AG09309 (cell line): ENCODE results near the gene CCDC116.
"Not testable (repeated sequence)": the region's sequence is repeated elsewhere in the genome, so short reads cannot be mapped to it uniquely, and the experiment has no call there.

Source experiments
- DNase-seq: peaks from one replicate; pipeline ENCODE4 v3.0.0-alpha.2; 2010; ENCODE audit warnings: low read depth
- H3K4me3 ChIP-seq: 2 replicates; pipeline ENCODE4 v1.5.1; 2011; ENCODE audit warnings: mild to moderate bottlenecking, low read depth, low read length, moderate library complexity; ENCODE audit not compliant: control insufficient read depth
- TF ChIP-seq, protein P1 (sequence below): IDR thresholded peaks from 2 replicates; pipeline ENCODE4 v1.5.1; 2011; ENCODE audit warnings: mild to moderate bottlenecking, low read depth, low read length, inconsistent platforms; ENCODE audit not compliant: insufficient read depth, control insufficient read depth; ENCODE audit errors: missing control alignments

CCDC116 gene

GRCh38 chr22:21634081-21634480, 1.5 kb downstream of the CCDC116 start:
- no peak overlapping the region for H3K4me3 ChIP-seq
- DNase-seq: no peak
- TF ChIP-seq, protein P1, sequence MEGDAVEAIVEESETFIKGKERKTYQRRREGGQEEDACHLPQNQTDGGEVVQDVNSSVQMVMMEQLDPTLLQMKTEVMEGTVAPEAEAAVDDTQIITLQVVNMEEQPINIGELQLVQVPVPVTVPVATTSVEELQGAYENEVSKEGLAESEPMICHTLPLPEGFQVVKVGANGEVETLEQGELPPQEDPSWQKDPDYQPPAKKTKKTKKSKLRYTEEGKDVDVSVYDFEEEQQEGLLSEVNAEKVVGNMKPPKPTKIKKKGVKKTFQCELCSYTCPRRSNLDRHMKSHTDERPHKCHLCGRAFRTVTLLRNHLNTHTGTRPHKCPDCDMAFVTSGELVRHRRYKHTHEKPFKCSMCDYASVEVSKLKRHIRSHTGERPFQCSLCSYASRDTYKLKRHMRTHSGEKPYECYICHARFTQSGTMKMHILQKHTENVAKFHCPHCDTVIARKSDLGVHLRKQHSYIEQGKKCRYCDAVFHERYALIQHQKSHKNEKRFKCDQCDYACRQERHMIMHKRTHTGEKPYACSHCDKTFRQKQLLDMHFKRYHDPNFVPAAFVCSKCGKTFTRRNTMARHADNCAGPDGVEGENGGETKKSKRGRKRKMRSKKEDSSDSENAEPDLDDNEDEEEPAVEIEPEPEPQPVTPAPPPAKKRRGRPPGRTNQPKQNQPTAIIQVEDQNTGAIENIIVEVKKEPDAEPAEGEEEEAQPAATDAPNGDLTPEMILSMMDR: no peak

DNA sequence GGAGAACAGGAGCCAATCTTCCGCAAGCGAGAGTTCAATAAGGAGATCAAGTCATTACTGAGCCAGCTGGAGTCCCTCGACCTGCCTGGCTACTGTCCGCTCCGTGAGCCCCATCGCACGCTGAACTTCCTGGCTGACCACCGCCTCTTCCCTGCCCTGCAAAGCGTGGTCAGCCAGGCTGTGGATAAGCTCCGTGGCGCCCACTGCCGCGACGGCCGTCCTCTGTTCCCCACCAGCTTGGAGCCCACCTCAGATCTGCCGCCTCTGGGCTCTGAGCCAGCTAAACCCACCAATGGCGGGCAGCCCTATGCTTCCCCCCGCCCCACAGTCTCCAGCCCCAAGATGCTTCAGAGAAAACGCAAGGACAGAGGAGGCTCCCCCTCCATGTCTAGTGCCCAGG, 2.3 kb downstream of the CCDC116 start:
- no peak overlapping the region for H3K4me3 ChIP-seq
- TF ChIP-seq, protein P1: no peak
- no peak for DNase-seq

DNA sequence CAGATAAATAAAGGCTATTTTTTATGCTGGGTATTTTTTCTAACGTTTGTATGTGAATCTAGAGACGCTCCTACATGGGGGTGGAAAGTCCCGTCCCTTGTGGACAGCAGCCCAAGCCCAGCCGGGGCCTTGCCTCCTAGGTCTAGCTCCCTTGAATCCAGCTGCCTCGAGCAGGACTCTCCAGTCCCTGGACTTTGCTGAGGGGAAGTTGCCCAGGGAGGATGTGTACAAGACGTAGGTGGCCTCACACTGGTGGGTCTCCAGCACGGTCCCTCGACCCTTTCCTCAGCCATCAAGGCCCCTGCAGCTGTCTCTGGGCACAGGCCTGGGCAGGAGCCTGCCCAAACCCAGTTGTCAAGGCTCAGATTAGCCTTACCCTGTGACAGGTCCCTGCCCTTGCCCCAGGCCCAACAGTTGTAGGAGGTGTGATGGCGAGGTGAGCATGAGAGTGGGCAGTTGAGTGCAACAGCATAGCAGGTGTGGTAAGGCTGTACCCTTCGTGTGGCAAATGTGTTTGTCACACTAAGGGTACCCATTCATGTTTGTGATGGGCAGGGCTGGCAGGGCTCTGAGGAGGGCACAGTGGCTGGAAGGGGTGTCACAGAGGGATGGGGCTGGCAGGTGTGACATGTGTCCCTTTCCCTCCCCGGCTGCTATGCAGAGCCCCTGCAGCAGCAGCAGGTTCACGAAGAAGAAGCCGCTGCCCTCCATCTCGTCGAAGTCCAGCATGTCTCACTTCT, 3.4 kb downstream of the CCDC116 start:
- no peak for DNase-seq
- TF ChIP-seq, protein P1: no peak
- no peak overlapping the region for H3K4me3 ChIP-seq

DNA sequence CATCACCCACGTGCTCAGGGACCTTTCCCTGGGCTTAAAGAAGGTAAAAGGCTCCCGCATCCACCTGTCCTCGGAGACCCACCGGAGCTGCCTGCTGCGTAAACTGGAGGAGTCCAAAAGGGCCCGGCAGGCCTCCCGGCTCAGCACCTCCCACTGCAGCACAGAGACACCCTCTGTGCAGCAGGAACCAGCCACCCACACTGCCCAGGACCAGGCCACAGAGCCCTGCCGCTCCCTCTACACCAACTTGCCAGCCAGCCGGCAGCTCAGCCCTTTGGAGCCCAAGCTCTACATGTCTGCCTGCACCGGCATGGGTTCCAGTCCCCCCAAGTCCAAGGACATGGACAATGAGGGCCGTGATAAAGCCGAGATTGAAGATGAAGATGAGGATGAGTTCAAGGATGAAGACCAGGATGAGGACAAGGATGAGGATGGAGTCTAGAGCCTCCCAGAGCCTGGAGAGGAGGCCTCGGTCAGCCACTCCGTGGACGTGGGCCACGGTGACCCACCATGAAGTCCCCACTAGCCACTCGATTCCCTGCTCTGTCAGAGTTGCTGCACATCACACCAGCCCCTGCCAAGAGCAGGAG, 4.2 kb downstream of the CCDC116 start:
- TF ChIP-seq, protein P1: no peak
- no peak for DNase-seq
- H3K4me3 ChIP-seq: no peak overlapping the region

GRCh38 chr22:21637450-21637849, 4.9 kb downstream of the CCDC116 start:
- not testable (repeated sequence) for DNase-seq, H3K4me3 ChIP-seq

DNA sequence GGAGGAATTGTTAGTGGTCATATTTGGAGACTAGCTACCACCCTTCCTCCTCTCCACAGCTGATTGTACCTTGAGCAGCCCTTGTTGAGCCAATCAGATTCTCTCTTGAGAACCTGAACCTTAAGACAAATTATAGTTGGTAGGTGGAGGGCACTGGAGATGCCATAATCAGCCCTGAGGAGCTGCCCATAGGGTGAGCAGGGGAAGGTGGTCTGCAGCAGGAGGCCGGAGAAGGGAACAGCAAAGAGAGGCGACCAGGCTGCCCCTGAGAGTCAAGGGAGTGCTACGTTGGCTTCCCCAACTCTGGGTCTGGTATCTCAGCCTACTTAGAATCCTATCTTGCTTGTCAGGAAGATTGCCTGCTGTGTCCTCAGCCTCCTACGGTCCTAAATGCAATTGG, 6.8 kb downstream of the CCDC116 start:
- no peak for DNase-seq

DNA sequence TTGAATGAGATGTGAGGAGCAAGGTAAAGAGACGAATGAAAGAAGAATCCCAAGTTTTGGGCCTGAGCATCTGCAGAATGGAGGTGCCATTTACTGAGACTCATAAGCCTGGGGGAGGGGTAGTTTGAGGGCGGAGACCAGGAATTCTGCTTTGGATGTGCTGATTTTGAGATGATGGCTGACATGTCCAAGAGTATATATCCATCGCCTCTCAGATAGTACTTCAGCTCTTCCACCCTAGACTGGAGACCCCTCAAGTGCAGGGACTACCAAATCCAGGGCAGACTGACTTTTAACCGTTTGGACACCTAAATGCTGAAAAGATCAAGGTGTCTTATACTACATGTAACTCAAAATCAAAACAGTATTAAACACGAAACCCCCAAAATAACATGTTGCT, 8.2 kb downstream of the CCDC116 start:
- H3K4me3 ChIP-seq: no peak overlapping the region
- no peak for DNase-seq
- TF ChIP-seq, protein P1: no peak

More for the DNA sequence above, 6.8 kb downstream of the CCDC116 start:
- TF ChIP-seq, protein P1: no peak
- H3K4me3 ChIP-seq: no peak overlapping the region
